Neural progenitor cell (in vitro differentiated cells): ENCODE data around the gene PHACTR1.

Experiments used
- CTCF ChIP-seq: fragments of 200-600 bp; sonication (generic); IDR thresholded peaks from 2 replicates; pipeline ENCODE4 v1.5.1; 2017; ENCODE audit warnings: antibody characterized with exemption, mild to moderate bottlenecking
- EZH2 ChIP-seq: fragments of 200-600 bp; sonication (generic); IDR thresholded peaks from 2 replicates; pipeline ENCODE4 v1.6.1; 2017; ENCODE audit warnings: antibody characterized with exemption, mild to moderate bottlenecking, moderate library complexity
- EZH2phosphoT487 ChIP-seq: fragments of 200-600 bp; sonication (generic); IDR thresholded peaks from 2 replicates; pipeline ENCODE4 v1.6.1; 2017; ENCODE audit warnings: antibody characterized with exemption

- no peak for TF ChIP-seq CTCF
- no peak for TF ChIP-seq EZH2phosphoT487
- TF ChIP-seq EZH2 = no peak
These were observed 40.6 kb upstream of the PHACTR1 start for GRCh38 chr6:12675931-12676330.
